ENCODE data around the gene NAGPA.

The NAGPA gene

DNA sequence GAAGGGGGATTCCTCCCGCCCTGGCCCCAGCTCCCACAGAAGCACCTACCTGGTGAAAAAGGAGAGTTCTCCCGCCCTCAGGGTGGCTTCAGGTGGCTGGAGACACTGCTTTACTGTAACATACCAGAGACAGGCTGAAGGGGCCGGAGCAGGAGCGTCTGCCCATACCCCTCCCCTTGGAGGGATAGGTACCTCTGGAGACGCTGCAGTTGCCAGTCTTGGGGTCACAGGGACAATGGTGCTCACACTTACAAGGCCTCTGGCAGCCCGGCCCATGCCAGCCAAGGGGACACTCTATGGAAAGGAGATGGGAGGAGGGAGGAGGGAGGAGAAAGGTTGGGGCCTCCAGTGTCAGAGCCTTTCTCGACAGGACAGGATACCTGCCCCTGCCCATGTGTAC is 6.6 kb downstream of the NAGPA start:
- DNase-seq: no peak

DNA sequence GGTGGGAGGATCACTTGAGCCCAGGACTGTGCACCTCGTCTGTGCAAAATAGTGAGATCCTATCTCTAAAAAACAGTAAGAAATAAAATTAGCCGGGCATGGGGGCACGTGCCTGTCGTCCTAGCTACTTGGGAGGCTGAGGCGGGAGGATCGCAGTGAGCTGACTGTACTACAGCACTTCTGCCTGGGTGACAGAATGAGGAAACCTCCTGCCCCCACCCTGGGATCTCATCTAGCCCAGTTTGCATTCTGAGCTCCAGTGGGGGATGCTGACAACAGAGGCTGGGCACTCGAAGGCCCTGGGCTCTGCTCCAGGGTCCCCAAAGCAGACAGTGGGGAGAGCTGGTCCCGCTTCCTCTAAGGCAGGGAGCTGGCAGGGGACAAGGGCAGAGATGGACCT is 7.1 kb downstream of the NAGPA start:
- DNase-seq: no peak

DNA sequence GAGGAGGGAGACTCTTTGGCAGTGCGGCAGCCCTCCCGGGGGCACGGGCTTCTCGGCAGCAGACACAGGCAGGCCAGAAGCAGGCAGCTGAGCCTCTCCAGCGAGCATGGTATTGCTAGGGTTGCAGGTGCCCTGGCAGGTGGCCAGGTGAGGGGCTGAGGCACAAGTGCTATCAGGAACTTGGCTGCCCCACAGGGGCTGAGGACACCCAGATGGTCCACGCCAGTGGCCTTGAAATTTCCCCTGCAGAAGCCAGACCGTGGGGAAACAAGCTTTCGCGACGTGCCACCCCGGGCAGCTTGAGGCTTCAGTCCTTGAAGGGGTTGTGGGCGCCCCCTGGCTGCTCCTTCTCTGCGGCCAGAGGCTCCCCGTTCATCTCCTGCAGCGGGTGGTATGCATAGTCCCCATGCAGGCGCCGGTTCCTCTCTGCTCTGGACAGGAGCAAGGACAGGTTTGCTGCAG is 8.5 kb downstream of the NAGPA start:
- DNase-seq: no peak

DNA sequence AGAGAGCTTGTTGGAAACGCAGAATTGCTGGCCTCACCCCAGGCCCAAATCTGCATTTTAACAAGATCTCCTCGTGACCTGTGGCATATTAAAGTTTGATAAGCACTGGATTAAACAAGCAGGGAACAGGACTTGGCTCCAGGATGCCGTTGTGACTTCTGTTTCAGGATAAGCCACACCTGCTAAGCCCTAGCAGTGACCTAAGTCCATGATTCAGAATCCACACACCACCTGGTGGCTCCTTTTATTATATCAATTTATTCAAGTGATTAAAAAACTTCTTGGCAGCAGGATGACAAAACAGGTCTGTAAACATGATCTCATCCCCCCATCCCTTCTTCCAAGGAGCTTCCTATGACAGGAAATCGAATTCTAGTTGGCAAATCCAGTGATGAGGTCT is 9.1 kb downstream of the NAGPA start:
- DNase-seq: peak; percentile 38

GRCh38 chr16:5022521-5022920 is 11.2 kb downstream of the NAGPA start:
- no peak for DNase-seq

DNA sequence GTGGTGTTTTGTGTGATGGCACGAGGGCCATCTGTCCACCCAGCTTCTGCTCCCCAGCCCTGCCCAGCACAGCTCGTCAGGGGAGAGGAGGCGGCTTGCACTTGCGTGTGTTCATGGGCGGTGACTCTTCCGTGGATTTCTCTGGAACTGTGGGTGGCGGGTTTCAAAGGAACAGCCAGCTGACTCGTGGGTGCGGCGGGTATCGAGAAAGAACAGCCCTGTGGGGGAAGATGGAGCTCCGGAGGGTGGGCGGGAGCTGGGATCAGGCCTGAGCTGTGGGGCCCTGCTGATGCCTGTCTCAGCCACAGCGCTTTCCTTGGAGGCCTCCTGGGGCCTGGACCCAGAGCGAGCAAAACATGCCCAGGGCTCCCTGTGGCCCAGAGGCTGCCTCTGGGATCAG is 13.2 kb downstream of the NAGPA start:
- DNase-seq: no peak

GRCh38 chr16:5019775-5020174 is 14.0 kb downstream of the NAGPA start:
- peak; percentile 4 for DNase-seq

DNA sequence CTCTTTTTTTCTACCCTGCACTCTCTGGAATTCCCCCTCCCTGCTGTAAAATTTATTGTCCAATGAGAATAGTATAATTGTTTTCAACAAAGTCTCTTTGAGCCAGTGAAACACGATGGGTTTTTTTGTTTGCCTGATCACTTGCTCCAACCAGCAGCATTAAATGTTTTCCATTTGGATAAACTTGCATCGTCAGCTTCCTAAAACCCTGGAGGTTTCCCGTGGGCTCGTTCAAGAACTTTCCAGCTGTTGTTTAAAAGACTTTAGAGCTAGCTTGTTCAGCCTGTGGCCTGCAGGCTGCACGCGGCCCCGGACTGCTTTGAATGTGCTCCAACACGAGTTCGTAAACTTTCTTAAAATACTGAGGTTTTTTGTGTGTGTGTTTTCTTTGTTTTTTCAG is 14.9 kb downstream of the NAGPA start:
- no peak for DNase-seq

GRCh38 chr16:5017678-5017969 is 16.1 kb downstream of the NAGPA start:
- DNase-seq: no peak

DNA sequence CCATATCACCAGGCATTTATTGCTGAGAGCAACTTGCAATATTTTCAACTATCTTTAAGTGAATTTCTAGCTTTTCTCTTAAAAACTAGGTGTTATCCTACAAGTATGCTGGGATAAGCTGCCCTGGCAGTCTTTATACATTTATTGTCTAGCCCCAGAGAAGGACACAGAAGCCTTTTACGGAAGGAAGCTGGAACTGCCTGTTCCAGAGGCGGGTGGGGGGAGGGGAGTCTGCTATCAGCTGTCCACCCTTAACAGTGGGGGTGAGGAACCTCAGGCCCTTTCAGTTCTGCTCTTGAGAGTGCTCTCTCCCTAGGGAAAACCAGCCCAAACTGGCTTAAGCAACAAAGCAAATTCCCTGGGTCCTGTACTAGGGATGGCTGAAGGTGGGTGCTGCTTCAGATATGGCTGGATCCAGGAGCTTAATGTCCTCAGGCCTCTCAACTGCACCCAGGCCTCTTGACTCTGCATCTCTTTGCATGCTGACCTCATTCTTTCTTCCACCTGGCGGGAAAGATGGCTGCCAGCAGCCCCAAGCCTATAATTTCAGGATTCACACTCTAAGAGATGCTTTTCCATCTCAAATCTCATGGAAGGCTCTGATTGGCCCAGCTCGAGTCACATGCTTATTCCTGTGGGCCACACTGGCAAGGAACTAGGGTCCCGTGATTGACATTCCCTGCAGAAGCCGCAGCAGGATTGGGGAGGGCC is 16.6 kb downstream of the NAGPA start:
- DNase-seq: peak; percentile 10

- no peak for DNase-seq
Observed at GRCh38 chr16:5015887-5016286, 17.8 kb downstream of the NAGPA start.

DNA sequence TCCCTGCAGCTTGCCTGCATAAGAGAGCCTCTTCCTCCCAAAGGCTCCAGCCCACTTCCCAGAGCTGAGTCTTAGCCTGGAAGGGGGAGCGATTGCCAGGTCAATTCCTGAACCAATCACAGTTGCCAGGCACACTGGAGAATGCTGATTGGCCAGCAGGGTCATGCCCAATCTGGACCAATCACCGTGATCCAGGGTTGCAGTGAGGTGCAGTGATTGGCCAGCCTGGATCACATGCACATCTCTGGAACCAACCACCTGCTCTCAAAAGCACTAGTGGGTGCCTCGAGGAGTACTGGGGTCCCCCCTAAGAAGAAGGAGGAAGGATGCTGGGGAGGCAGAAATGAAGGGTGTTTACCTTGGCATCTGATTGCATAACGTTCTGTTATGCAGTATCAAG is 18.4 kb downstream of the NAGPA start:
- no peak for DNase-seq

- no peak for DNase-seq
Observed at GRCh38 chr16:5012887-5013286, 20.8 kb downstream of the NAGPA start.

GRCh38 chr16:5011637-5012036 is 22.1 kb downstream of the NAGPA start:
- no peak for DNase-seq

GRCh38 chr16:5010576-5011329 is 23.0 kb downstream of the NAGPA start:
- DNase-seq: no peak

DNA sequence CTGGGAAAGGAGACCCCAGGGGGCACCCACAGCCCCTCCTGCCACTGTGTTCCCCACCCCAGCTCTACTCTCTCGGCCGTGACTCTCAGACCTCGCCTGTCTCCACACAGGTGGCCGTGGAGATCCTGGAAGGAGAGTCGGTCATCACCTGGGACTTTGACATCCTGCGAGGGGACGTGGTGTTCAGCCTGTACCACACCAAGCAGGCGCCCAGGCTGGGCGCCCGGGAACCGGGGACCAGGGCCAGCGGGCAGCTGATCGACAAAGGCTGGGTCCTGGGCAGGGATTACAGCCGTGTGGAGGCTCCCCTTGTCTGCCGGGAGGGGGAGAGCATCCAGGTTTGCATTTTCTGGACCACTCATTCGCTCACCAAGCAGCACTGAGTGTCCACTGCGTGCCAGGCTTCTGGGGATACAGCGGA is 25.4 kb downstream of the NAGPA start:
- no peak for DNase-seq

- no peak for DNase-seq
Observed at GRCh38 chr16:5007256-5007655, 26.5 kb downstream of the NAGPA start.

DNA sequence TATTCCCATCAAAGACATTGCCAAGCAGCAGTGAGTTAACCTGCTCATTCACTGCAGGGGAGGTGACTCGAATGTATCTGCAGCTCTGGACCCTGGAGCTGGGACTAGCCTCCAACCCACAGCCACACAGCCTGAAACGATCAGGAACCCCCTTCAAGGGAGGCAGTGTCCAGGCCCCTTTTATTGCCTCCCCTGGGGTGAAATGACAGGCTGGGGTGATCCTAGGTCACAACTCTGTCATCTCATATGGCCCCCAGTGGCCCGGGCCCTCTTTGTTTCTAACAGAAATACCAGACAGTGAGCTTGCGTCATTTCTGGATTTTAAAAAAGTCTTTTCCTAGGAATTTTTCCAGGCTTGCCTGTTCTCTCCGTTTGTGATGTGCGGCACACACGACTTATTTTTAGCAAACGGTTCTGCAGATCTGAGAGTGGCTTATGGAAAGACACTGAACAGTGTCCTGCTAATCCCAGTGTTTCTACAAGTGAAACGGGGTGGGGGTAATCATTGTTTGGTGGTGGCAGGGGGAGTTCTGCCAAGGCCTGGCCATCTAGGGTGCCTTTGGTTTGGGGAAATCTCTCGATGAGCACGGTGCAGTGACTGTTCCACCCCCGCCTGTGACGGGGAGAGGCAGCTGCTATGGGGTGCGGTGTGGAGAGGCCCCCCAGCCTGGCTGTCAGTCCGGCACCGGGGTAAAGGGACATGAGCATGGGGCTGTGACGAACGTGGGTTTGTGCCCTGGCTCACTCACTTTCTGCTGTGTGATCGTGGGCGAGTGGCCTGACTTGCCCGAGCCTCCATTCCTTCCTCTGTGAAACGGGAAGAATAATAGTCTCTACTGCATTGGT is 27.2 kb downstream of the NAGPA start:
- no peak for DNase-seq

DNA sequence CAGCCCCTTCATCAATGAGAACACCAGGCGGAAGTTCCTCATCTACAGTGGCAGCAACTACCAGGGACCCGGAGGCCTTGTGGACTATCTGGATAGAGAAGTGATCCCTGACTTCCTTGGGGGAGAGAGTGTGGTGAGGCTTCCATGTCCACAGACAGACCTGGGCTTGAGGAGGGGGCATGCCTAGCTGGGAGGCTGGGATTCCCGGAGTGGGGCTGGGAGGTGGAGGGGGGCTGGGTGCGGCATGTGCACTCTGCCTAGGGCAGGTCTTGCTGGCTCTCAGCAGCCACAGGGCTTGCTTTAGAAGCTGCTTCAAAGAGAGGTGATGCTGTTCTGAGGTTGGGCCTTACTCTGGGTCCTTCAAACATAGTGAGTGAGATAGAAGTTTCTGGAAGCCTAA is 27.8 kb downstream of the NAGPA start:
- DNase-seq: no peak

DNA sequence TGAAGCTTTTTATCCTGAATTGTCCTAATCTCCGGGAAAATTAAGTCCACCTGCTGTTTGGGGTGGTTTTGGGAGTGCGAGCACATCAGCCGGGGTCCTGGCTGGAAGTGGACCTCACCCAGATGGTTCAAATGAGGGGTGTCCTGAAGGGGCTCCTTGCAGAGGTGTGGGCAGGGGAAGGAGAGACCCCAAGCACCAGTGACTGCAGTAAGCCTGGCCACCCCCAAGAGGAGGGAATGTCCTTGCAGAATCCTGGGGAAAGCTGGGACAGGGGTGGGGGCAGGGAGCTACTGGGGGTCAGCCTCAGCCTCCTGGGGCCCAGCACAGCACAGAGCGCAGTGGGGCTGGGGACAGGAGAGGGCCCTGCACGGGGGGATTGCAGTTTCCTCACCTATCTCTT is 29.4 kb downstream of the NAGPA start:
- DNase-seq: no peak

GRCh38 chr16:5003828-5004227 is 29.9 kb downstream of the NAGPA start:
- DNase-seq: no peak

- no peak for DNase-seq
Observed at GRCh38 chr16:5003211-5003610, 30.5 kb downstream of the NAGPA start.

DNA sequence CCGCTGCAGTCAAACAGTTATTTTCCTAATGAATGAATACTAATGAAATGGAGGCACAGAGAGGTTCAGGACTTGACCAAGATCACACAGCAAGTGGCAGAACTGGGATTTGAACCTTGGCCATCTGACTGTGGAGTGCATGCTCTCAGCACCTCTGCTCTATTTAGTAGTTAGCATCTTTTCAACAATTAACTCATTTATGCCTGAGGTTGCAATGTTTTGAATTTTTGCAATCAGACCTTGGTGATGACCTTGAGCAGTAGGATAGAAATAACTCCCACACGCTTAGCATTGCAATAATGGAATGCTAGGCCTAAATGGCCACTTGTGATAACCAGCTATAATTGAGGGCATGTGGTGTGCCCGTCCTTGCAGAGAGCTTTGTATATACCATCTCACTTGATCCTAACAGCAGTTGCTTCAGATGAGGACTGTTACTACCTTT is 31.0 kb downstream of the NAGPA start:
- DNase-seq: no peak

DNA sequence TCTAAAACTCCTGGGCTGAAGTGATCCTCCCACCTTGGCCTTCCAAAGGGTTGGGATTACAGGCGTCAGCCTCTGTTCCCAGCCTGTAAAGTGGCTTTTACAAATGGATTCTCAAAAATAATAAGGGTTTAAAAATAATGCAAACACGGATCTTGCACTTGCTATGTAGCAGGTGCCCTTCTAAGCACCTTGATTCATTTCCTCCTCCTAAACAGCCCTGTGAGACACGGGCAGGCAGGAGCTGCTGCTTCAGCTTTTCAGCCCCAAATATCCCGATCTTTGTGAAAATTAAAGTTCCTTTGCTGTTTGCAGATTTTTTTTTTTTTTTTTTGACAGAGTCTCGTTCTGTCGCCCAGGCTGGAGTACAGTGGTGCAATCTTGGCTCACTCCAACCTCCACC is 31.7 kb downstream of the NAGPA start:
- DNase-seq: no peak
